ENCODE data around the gene GRIN3A.

DNA sequence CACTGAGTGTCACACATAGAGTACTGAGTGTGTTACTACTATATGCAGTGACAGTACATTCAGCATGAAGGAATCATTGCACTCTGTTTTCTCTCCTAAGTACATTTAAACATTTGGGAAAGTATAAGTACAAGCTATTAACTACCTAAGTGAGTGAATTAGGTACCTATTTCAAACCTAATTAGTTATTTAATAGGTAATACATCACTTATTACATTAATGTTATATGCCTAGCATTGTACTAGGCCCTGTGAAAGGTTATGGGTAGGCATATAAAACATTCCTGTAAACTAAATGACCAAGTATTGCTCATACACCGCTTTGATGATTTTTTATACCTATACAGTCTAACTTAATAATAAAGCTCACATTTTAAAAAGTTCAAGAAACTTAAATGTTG lies 118.0 kb downstream of the GRIN3A start:
- TF ChIP-seq, protein P1, sequence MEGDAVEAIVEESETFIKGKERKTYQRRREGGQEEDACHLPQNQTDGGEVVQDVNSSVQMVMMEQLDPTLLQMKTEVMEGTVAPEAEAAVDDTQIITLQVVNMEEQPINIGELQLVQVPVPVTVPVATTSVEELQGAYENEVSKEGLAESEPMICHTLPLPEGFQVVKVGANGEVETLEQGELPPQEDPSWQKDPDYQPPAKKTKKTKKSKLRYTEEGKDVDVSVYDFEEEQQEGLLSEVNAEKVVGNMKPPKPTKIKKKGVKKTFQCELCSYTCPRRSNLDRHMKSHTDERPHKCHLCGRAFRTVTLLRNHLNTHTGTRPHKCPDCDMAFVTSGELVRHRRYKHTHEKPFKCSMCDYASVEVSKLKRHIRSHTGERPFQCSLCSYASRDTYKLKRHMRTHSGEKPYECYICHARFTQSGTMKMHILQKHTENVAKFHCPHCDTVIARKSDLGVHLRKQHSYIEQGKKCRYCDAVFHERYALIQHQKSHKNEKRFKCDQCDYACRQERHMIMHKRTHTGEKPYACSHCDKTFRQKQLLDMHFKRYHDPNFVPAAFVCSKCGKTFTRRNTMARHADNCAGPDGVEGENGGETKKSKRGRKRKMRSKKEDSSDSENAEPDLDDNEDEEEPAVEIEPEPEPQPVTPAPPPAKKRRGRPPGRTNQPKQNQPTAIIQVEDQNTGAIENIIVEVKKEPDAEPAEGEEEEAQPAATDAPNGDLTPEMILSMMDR (IDR thresholded peaks at IDR 0.05) = no peak
- TF ChIP-seq POLR2A (IDR thresholded peaks at IDR 0.05) = no peak
